Fibroblast of villous mesenchyme (primary cell): ENCODE measurements around the gene TRABD2B. TPM values are rescaled to one million over a fixed set of nuclear protein-coding genes. Genes with fewer than 3 reads are reported as not detected.

Experiments
- DNase-seq: peaks from one replicate; pipeline ENCODE4 v3.0.0-alpha.2; 2010; ENCODE audit warnings: low read depth
- H3K4me3 ChIP-seq: 2 replicates; pipeline ENCODE4 v1.5.1; 2011; ENCODE audit warnings: low read depth, mild to moderate bottlenecking, low read length
- total RNA-seq: library from RNA; depleted of rRNA; stranded (reverse); fragments of >200 nt; gene quantifications from 2 replicates; pipeline ENCODE4 v1.2.3, GENCODE V29; 2012
- TF ChIP-seq, protein P1 (sequence below): IDR thresholded peaks from 2 replicates; pipeline ENCODE4 v1.5.1; 2012; ENCODE audit warnings: low read depth, mild to moderate bottlenecking, low read length; ENCODE audit not compliant: insufficient read depth

Gene TRABD2B
- total RNA-seq, 1 donor, result not detected

DNA sequence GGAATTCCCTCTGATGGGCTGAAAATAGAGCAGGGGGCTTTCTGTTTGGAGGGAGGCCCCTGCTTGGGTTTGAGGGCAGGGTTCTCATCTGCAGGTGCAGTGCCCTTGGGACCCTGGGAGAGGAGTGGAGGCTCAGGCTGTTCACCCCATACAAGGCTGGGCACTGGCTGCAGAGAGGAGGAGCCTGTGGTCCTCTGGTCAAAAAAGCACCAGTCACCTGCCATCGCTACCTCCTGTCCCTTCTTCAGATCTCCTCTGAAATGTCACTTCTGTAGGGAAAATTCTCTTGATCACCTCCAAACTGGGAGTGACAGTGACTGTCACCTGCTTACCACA lies 108.9 kb downstream of the TRABD2B start:
- TF ChIP-seq, protein P1, sequence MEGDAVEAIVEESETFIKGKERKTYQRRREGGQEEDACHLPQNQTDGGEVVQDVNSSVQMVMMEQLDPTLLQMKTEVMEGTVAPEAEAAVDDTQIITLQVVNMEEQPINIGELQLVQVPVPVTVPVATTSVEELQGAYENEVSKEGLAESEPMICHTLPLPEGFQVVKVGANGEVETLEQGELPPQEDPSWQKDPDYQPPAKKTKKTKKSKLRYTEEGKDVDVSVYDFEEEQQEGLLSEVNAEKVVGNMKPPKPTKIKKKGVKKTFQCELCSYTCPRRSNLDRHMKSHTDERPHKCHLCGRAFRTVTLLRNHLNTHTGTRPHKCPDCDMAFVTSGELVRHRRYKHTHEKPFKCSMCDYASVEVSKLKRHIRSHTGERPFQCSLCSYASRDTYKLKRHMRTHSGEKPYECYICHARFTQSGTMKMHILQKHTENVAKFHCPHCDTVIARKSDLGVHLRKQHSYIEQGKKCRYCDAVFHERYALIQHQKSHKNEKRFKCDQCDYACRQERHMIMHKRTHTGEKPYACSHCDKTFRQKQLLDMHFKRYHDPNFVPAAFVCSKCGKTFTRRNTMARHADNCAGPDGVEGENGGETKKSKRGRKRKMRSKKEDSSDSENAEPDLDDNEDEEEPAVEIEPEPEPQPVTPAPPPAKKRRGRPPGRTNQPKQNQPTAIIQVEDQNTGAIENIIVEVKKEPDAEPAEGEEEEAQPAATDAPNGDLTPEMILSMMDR, result no peak
- DNase-seq, result no peak
- H3K4me3 ChIP-seq, result no peak overlapping the region

DNA sequence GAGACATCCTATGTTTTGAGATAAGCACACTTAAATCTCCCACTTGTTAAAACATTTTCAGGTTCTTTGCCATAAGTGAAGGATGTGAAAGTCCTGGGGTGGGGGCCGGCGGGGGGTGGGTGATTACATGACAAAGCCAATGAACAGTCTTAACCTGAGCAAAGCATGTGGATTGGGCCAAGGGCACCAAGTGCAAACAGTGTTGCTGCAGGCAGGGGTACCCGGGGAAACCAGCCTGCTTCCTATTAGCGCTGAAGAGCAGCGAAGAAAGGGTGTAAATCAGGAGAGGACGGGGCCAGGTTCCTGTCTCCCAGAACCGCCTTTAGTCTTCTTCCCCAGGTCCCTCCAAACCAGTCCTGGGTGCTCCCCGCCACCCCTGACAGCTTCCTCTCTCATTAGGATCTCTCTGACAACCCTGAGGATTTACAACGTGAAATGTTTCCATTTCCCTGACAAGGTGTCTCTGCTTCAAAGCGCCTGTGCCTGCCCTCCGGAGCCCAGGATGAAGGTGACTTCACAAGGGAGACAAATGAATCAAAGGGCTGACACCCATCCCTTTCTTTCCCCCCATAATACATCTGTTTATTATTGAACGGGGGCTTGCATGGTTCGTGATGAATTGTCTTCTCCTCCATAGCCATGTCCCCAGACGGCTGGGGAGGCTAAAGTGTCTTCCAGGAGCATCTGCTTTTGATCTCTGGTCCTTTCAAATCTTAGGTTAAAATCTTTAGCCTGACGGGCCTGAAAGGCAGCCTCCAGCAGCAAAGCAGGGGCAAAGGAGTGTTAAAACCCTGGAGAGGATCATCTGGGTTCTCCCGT lies 109.5 kb downstream of the TRABD2B start:
- TF ChIP-seq, protein P1, result no peak
- DNase-seq, result no peak
- no peak overlapping the region for H3K4me3 ChIP-seq

DNA sequence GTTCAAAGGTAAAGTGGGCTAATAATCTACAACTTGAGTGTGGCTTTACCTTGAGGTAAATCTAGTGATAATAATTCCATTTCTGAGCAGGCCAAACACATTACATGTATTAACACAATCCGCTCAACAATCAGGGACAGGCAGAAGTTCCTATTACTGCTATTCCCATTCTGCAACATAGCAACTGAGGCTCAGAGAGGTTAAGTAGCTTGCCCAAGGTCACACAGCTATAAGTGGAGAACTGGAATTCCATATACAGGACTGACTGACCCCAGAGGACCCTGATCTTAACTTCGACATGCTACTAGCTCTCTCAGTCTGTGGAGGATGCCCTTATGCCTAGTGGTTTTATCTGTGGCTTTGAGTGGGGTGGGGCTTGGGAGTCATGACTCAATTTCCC lies 110.1 kb downstream of the TRABD2B start:
- TF ChIP-seq, protein P1, result no peak
- DNase-seq, result no peak
- no peak overlapping the region for H3K4me3 ChIP-seq

DNA sequence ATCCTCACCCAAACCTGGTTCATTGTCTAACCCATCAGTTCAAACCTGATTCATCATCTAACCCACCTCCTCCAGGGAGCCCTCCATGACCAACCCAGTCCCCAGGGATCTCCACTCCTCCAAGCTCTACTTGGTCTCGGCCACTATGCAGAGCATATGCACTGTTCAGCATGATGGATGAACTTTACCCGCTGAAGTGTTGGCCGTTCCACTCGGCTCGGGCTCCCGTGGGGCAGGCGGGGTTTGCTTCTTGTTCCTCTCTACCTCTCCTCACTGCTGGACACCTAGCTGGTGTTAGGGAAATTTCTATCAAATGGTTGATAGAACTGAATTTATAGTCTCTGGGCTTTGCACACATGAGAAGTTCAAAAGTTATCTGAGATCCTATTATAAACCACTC lies 111.0 kb downstream of the TRABD2B start:
- DNase-seq, result no peak
- no peak overlapping the region for H3K4me3 ChIP-seq
- TF ChIP-seq, protein P1, result no peak

DNA sequence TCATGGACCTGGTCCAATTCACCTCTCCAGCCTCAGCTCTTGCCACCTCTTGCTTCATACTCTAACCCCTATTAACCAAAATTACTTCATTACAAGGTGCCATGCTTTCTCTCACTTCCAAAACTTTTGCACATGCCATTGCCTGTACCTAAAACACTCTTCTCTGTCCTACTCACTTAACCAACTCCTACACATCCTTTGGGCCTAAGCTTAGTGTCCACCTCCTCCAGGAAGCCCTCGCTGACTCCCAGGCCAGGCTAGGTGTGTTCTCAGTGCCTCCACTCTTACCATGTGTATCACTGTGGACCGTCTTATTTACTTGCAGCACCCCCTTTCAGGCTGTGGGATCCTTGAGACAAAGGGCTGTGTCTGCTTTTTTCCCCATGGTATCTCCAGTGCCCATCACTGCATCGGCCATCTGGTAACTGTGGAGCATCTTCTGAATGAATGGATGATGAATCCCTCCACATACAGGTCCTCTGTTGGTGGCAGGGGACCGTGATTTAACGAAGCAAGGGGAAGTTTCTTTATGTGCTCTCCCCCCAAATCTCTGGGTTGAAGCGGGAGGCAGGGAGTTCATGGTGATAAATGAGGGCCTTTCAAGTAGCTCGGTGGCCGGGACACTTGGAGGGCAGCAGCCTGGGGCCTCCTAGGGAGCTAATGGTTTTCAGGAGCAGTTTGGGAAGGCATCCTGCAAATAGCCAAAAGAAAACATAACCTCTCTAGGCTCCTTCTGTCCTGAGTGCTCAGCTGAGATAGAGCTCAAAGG lies 111.9 kb downstream of the TRABD2B start:
- TF ChIP-seq, protein P1, result no peak
- DNase-seq, result no peak
- no peak overlapping the region for H3K4me3 ChIP-seq

GRCh38 chr1:47883963-47884362 lies 113.2 kb downstream of the TRABD2B start:
- TF ChIP-seq, protein P1, result no peak
- H3K4me3 ChIP-seq, result no peak overlapping the region
- DNase-seq, result no peak
